Psoas muscle (tissue), 8 donors: ENCODE measurements around the gene DNM3. TPM values are rescaled to one million over a fixed set of nuclear protein-coding genes. Genes with fewer than 3 reads are reported as not detected.

Experiments used
- ATAC-seq, 4 donors: fragments of 200-7000 bp; cut with Tn5 transposase; one replicate each; pipeline ENCODE4 v1.9.1; 2020; ENCODE audit warnings: moderate library complexity in 3 of 4, mild to moderate bottlenecking in 2 of 4
- DNase-seq, 2 donors: peaks; one replicate each; pipeline ENCODE4 v3.0.0-alpha.2; 2020
- H3K27ac ChIP-seq: fragments of 200-600 bp; one replicate; pipeline ENCODE4 v1.8.0; 2022
- H3K27me3 ChIP-seq, 3 donors: fragments of 200-600 bp in 1 of 3; one replicate each; pipeline versions ENCODE4 v1.6.1 to v1.8.0; 2013 to 2022; ENCODE audit warnings: low read length in 2 of 3, mild to moderate bottlenecking in 2 of 3, moderate library complexity in 1 of 3; ENCODE audit not compliant: insufficient read depth in 3 of 3
- H3K36me3 ChIP-seq, 2 donors: fragments of 200-600 bp in 1 of 2; one replicate each; pipeline versions ENCODE4 v1.6.1 to v1.8.0; 2013 to 2022; ENCODE audit warnings: low read depth in 1 of 2, mild to moderate bottlenecking in 1 of 2, moderate library complexity in 1 of 2; ENCODE audit not compliant: insufficient read depth in 1 of 2
- H3K4me1 ChIP-seq: fragments of 200-600 bp; one replicate; pipeline ENCODE4 v1.8.0; 2022
- H3K4me3 ChIP-seq: fragments of 200-600 bp; one replicate; pipeline ENCODE4 v1.8.0; 2022; ENCODE audit warnings: mild to moderate bottlenecking
- H3K9me3 ChIP-seq: fragments of 200-600 bp; one replicate; pipeline ENCODE4 v1.8.0; 2022
- WGBS, 3 donors: extraction: QIAGEN DNeasy Blood & Tissue Kit; methylation state at CpG; one replicate each; pipeline versions ENCODE4 v1.1.6 to v1.1.7; 2013; 5-methylcytosine and 5-hydroxymethylcytosine counted together
- intact Hi-C, 2 donors: fragments of 100-400 bp; cut with DNase I; formaldehyde crosslinking; loops; one replicate each; pipeline versions ENCODE4 v1.11.0 to v1.14.2; 2022
- polyA plus RNA-seq, 3 donors: library from polyadenylated mRNA; stranded (reverse); fragments of 200-250 nt; gene quantifications; one replicate each; pipeline ENCODE4 v1.2.3, GENCODE V29; 2013
- total RNA-seq, 4 donors: library from RNA; stranded (reverse); fragmentation: NEBNext Ultra II Directional in 2 of 4; extraction: Animal tissue kit (Norgen Biotek cat#: 25700) in 2 of 4; gene quantifications; one replicate each; pipeline versions ENCODE4 v1.2.1 to v1.2.4, GENCODE V29; 2021 to 2023
- TF ChIP-seq, protein P1 (sequence below): fragments of 200-600 bp; IDR thresholded peaks from one replicate; pipeline ENCODE4 v1.8.0; 2022; ENCODE audit warnings: antibody characterized with exemption
- donor health status: healthy with polysubstance abuse.
- donor health status: DM: no; HTN: no; CAD: no; lungs with moderate emphysema.
- donor health status: Bipolar disorder and iron deficiency.
- donor health status: healthy.
- donor health status: DM: yes; HTN: yes; CAD: no.
- donor health status: DM: no; HTN: no; CAD: no.
- donor health status: DM: no; HTN: no; CAD: no.
- donor health status: DM: yes; HTN: yes; CAD: no.

The DNM3 gene
- total and polyA plus RNA-seq, 7 donors: 0.31 to 1.0 (median 0.77) TPM

DNA sequence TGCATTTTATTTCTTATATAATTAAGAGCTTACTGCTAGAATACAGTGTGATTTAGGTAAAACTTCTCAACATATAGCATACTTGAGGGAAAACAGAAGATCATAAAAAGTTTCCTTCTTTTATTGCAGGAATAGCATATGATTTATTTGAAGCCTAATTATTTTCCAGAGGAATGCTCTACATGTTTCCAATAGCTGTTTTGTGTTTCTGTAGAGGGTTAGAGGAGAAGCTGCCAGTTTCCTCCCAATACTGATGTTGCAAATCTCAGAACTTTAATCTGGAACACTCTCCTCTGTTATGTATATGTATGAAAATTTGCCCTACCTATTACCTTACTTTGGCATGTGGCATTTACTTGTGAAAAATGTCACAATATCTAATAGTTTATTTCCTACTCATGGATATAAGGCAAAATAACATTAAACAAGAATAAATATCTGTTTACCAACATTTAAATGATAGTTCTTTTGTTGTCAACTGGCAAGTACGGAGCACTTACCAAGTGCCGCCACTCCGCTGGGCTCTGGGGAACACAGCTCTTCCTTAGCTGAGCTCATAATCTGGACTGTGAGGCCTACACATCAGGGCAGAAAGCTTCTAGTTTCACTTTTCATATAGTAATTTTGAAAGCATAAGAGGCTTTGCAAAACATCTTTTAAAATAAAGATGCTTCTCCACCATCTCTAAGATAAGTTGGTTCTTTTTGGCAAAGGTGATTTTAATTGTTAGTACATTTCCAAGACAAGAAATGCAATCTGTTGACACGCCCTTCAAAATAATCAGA lies 339.4 kb downstream of the DNM3 start:
- no peaks in the 10 kb centered on the region for H3K36me3 ChIP-seq
- H3K4me1 ChIP-seq: peaks cover 2% of the 10 kb centered on the region
- intact Hi-C loops: no loop called here
- no peaks in the 10 kb centered on the region for H3K9me3 ChIP-seq
- DNase-seq: peak; percentile 26 to 66
- peak overlapping the region; percentile 58 for H3K27ac ChIP-seq
- TF ChIP-seq, protein P1, sequence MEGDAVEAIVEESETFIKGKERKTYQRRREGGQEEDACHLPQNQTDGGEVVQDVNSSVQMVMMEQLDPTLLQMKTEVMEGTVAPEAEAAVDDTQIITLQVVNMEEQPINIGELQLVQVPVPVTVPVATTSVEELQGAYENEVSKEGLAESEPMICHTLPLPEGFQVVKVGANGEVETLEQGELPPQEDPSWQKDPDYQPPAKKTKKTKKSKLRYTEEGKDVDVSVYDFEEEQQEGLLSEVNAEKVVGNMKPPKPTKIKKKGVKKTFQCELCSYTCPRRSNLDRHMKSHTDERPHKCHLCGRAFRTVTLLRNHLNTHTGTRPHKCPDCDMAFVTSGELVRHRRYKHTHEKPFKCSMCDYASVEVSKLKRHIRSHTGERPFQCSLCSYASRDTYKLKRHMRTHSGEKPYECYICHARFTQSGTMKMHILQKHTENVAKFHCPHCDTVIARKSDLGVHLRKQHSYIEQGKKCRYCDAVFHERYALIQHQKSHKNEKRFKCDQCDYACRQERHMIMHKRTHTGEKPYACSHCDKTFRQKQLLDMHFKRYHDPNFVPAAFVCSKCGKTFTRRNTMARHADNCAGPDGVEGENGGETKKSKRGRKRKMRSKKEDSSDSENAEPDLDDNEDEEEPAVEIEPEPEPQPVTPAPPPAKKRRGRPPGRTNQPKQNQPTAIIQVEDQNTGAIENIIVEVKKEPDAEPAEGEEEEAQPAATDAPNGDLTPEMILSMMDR: no peak
- peak overlapping the region; percentile 44 for H3K4me3 ChIP-seq
- WGBS, 3 donors: 29 to 34% (median 31%) methylated on average over 4 of the region's 4 CpGs
- peak in 1 of 4 donors; percentile 70 for ATAC-seq
- no peaks in the 10 kb centered on the region for H3K27me3 ChIP-seq

DNA sequence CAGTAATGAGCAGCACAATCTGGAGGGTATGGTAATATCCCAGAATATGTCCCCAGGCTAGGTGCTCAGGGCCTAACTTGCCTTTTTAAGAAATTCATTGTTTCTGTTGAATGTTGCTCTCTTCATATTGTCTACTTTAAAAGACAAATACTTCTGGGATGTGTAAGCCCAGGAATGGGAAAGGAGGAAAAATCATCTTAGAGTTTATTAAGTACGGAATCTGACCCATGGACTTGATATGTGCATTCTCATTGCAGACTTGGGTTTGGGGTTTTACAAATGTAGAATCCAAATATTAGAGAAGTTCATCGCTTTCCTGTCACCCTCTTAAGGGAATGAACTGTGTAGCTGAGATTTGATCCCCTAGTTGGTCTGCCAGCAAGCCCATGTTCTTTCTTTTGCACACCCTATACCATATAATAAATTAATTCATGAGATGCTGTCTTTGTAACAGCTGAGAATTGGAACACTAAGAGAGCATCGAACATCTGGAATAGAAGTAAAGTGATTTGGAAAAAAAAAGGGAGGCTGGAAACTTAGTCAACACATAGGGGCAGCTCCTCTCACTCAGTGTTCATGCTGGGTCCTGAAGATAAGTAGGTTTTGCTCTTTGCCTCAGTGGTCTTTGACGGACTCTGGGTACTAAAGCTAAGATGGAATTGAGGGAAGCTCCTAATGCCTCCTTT lies 343.4 kb downstream of the DNM3 start:
- intact Hi-C loops: no loop called here
- TF ChIP-seq, protein P1: no peak
- WGBS, 3 donors: 74 to 79% (median 76%) methylated on average over 4 of the region's 4 CpGs

DNA sequence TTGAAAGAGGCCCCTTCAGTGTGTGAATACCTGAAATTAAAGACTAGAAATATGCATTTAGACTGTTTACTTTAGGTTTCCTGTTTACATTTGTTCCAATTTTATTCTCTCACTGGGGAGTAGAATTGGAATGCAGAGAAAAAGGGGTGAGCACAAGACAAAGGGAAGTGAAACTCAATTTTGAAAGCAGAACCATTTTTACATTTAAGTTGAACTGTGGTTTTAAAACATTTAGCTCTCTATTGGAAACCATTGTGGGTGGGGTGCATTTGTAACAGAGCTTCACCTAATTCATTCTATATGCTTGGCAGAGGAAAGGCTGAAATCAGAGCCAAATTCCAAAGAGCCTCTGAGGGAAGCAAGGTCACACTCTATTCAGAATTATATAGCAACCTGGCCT lies 343.9 kb downstream of the DNM3 start:
- Histone ChIP-seq H3K27ac (no peak overlapping the region), H3K9me3 (no peaks in the 10 kb centered on the region), H3K36me3 (no peaks in the 10 kb centered on the region), H3K4me1 (peaks cover 2% of the 10 kb centered on the region), H3K4me3 (no peak overlapping the region), H3K27me3 (no peaks in the 10 kb centered on the region)
- intact Hi-C loops: no loop called here
- TF ChIP-seq, protein P1: no peak
- DNase-seq: no peak
- ATAC-seq: no peak

More for the DNA sequence above, 343.4 kb downstream of the DNM3 start:
- H3K27me3 ChIP-seq: no peaks in the 10 kb centered on the region
- H3K4me1 ChIP-seq: peaks cover 2% of the 10 kb centered on the region
- no peaks in the 10 kb centered on the region for H3K9me3 ChIP-seq
- DNase-seq: no peak
- no peaks in the 10 kb centered on the region for H3K36me3 ChIP-seq
- ATAC-seq: no peak
- H3K4me3 ChIP-seq: no peak overlapping the region
- no peak overlapping the region for H3K27ac ChIP-seq

DNA sequence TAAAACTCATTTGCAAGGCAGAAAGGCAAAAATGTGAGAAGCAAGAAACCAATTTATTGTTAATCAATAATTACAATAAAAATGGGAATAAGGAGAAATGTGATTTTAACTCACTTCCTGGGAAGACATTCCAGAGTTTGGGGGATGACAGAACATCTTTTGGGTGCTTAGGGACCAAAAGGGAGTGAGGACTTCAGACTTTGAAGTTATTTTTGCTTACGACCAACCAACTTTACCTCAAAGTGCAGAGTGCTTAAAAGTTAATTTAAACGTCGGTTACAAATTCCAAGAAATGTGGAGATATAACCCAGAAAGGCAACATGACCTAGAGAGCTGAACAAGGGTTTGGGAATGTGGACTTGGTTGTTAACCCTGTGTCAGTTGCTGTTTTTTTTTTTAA lies 344.7 kb downstream of the DNM3 start:
- DNase-seq (no peak), ATAC-seq (no peak)
- Histone ChIP-seq H3K4me3 (no peak overlapping the region), H3K27me3 (no peaks in the 10 kb centered on the region), H3K36me3 (no peaks in the 10 kb centered on the region), H3K9me3 (no peaks in the 10 kb centered on the region), H3K27ac (no peak overlapping the region), H3K4me1 (peaks cover 2% of the 10 kb centered on the region)
- 52 to 64% (median 57%) methylated on average over 3 of the region's 3 CpGs for WGBS, 3 donors
- TF ChIP-seq, protein P1: no peak
- intact Hi-C loops: no loop called here
